Epithelial cell of proximal tubule (primary cell): ENCODE results near the gene PDCD1. TPM values are rescaled to one million over a fixed set of nuclear protein-coding genes. Genes with fewer than 3 reads are reported as not detected.

ENCODE experiments used
- DNase-seq: peaks from one replicate; pipeline ENCODE4 v3.0.0-alpha.2; 2011; ENCODE audit warnings: low read depth
- H3K4me3 ChIP-seq: 2 replicates; pipeline ENCODE4 v1.5.1; 2011; ENCODE audit warnings: low read depth, mild to moderate bottlenecking, low read length
- CTCF ChIP-seq: conservative IDR thresholded peaks from 2 replicates; pipeline ENCODE4 v1.5.1; 2012; ENCODE audit warnings: low read depth, mild to moderate bottlenecking, low read length
- total RNA-seq: library from RNA; depleted of rRNA; stranded (reverse); fragments of >200 nt; gene quantifications from 2 replicates; pipeline ENCODE4 v1.2.3, GENCODE V29; 2015

Gene PDCD1
- total RNA-seq, 1 donor from 2014 or later: 0.92 TPM

GRCh38 chr2:241862093-241862492, 3.4 kb upstream of the PDCD1 start:
- no peak for TF ChIP-seq CTCF
- H3K4me3 ChIP-seq: no peak overlapping the region
- DNase-seq: no peak

- H3K4me3 ChIP-seq: no peak overlapping the region
- no peak for TF ChIP-seq CTCF
- no peak for DNase-seq
These were observed 2.6 kb upstream of the PDCD1 start for GRCh38 chr2:241861264-241861663.

GRCh38 chr2:241860184-241861078, 1.7 kb upstream of the PDCD1 start:
- H3K4me3 ChIP-seq: no peak overlapping the region
- TF ChIP-seq CTCF: no peak
- DNase-seq: no peak

- H3K4me3 ChIP-seq: no peak overlapping the region
- no peak for DNase-seq
- TF ChIP-seq CTCF: no peak
These were observed 916 bp upstream of the PDCD1 start for GRCh38 chr2:241859436-241860183.

GRCh38 chr2:241859017-241859435, 332 bp upstream of the PDCD1 start:
- no peak overlapping the region for H3K4me3 ChIP-seq
- no peak for TF ChIP-seq CTCF
- DNase-seq: no peak

- TF ChIP-seq CTCF: no peak
- no peak overlapping the region for H3K4me3 ChIP-seq
- DNase-seq: no peak
These were observed 1.0 kb downstream of the PDCD1 start for GRCh38 chr2:241857572-241858121.
